Measurements from ENCODE around the gene CPA2. TPM values are rescaled to one million over a fixed set of nuclear protein-coding genes. Genes with fewer than 3 reads are reported as not detected.

Gene CPA2
- polyA plus RNA-seq, 1 donor (not counting 4 experiments of a cell fraction or from before 2014, with no cell fraction given) = 0.33 TPM

DNA sequence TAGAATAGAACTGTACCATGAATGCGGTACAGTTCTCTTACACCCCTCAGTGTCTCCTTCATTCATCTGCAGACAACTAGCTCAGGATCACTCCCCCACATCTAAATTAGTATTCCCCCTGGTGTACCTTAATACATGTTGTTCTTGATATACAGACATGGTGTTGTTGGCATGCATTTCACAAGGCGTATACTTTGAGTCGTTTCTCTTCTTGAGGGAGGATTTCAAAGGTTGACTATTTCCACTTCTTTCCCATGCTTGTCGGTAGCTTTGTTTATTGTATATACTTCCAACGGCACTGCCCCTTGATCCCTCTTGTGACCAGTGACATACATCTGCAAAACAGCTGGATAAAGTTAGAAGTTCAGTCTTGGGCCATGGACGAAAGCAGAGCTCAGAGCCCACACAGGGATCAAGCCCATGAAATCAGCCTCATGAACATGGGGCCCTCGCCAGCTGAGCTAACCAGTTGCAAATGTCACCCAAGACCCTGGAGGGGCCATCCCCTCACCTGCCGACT lies 34.9 kb downstream of the CPA2 start:
- H3K79me2 ChIP-seq (ENCODE audit: control insufficient read depth, insufficient read depth, low read length) = peaks cover 5% of the 10 kb centered on the region
- no peak overlapping the region for H3K9ac ChIP-seq (ENCODE audit: control insufficient read depth, extremely low read depth, insufficient read depth, low read length)
- no peaks in the 10 kb centered on the region for H3K9me3 ChIP-seq (ENCODE audit: control insufficient read depth, low read depth, low read length)
- H3K27me3 ChIP-seq (ENCODE audit: control insufficient read depth, extremely low read depth, insufficient read depth, low read length) = no peaks in the 10 kb centered on the region
- DNase-seq (ENCODE audit: low read depth, low spot score) (no peak), FAIRE-seq (no peak)
- H3K36me3 ChIP-seq (ENCODE audit: control insufficient read depth in 2 of 2, extremely low read depth in 1 of 2, insufficient read depth in 2 of 2, low read length in 2 of 2) = peaks cover 53% of the 10 kb centered on the region in 2 experiments
- H3K4me3 ChIP-seq (ENCODE audit: control insufficient read depth in 2 of 3, extremely low read depth in 1 of 3, insufficient read depth in 2 of 3, low read depth in 1 of 3, low read length in 3 of 3) = no peak overlapping the region
- dilution Hi-C loops (cut with MboI; ENCODE audit: extremely low pct_ligation_motif_present, low sequenced_read_pairs) = no loop called here
- no peaks in the 10 kb centered on the region for H3K4me1 ChIP-seq (ENCODE audit: control insufficient read depth, extremely low read depth, insufficient read depth, low read length)
- H2AFZ ChIP-seq (ENCODE audit: control insufficient read depth, low read length) = no peak overlapping the region
- H3K27ac ChIP-seq (ENCODE audit: control insufficient read depth, insufficient read depth, low read length) = no peak overlapping the region
- H4K20me1 ChIP-seq (ENCODE audit: control insufficient read depth, extremely low read depth, insufficient read depth, low read length) = peaks cover 3% of the 10 kb centered on the region
- H3K4me2 ChIP-seq (ENCODE audit: control insufficient read depth, extremely low read depth, insufficient read depth, low read depth, low read length) = no peak overlapping the region
- no peak for TF ChIP-seq EZH2 (IDR thresholded peaks at IDR 0.05; ENCODE audit: low read length)
- TF ChIP-seq, protein P1, sequence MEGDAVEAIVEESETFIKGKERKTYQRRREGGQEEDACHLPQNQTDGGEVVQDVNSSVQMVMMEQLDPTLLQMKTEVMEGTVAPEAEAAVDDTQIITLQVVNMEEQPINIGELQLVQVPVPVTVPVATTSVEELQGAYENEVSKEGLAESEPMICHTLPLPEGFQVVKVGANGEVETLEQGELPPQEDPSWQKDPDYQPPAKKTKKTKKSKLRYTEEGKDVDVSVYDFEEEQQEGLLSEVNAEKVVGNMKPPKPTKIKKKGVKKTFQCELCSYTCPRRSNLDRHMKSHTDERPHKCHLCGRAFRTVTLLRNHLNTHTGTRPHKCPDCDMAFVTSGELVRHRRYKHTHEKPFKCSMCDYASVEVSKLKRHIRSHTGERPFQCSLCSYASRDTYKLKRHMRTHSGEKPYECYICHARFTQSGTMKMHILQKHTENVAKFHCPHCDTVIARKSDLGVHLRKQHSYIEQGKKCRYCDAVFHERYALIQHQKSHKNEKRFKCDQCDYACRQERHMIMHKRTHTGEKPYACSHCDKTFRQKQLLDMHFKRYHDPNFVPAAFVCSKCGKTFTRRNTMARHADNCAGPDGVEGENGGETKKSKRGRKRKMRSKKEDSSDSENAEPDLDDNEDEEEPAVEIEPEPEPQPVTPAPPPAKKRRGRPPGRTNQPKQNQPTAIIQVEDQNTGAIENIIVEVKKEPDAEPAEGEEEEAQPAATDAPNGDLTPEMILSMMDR (optimal IDR thresholded peaks at IDR 0.05 in 1 of 3, IDR thresholded peaks at IDR 0.05 in 1 of 3, conservative IDR thresholded peaks at IDR 0.05 in 1 of 3; ENCODE audit: extremely low read depth in 1 of 3, insufficient read depth in 2 of 3, low read length in 3 of 3) = no peak
- H3K9me1 ChIP-seq (ENCODE audit: control insufficient read depth, extremely low read depth, insufficient read depth, low read length) = no peaks in the 10 kb centered on the region

DNA sequence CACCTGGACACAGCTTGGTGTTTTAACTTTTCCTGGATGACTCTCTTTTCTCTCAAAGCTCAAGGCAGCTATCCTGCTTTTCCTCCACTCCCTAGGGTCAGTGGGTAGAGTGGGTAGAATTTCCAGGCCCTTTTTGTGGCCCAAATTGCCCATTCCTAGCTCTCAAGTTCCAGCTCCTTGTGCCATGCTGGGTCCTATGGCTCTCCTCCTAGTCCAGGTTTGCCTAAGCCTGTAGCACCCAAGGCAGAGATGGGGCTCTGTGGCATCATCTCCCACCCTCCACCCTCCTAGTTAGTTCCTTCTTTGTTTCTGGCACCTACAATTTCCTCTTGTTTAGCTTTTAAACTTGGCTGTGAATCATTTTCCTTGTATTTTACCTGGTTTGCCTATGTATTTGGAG lies 36.0 kb downstream of the CPA2 start:
- Histone ChIP-seq H2AFZ (ENCODE audit: control insufficient read depth, low read length) (no peak overlapping the region), H3K9ac (ENCODE audit: control insufficient read depth, extremely low read depth, insufficient read depth, low read length) (no peak overlapping the region), H3K36me3 (ENCODE audit: control insufficient read depth in 2 of 2, extremely low read depth in 1 of 2, insufficient read depth in 2 of 2, low read length in 2 of 2) (peaks cover 49 to 50% of the 10 kb centered on the region in 2 experiments), H4K20me1 (ENCODE audit: control insufficient read depth, extremely low read depth, insufficient read depth, low read length) (no peaks in the 10 kb centered on the region), H3K79me2 (ENCODE audit: control insufficient read depth, insufficient read depth, low read length) (no peaks in the 10 kb centered on the region), H3K9me1 (ENCODE audit: control insufficient read depth, extremely low read depth, insufficient read depth, low read length) (no peaks in the 10 kb centered on the region), H3K4me2 (ENCODE audit: control insufficient read depth, extremely low read depth, insufficient read depth, low read depth, low read length) (no peak overlapping the region), H3K4me3 (ENCODE audit: control insufficient read depth in 2 of 3, extremely low read depth in 1 of 3, insufficient read depth in 2 of 3, low read depth in 1 of 3, low read length in 3 of 3) (no peak overlapping the region), H3K9me3 (ENCODE audit: control insufficient read depth, low read depth, low read length) (no peaks in the 10 kb centered on the region), H3K27ac (ENCODE audit: control insufficient read depth, insufficient read depth, low read length) (no peak overlapping the region), H3K4me1 (ENCODE audit: control insufficient read depth, extremely low read depth, insufficient read depth, low read length) (no peaks in the 10 kb centered on the region), H3K27me3 (ENCODE audit: control insufficient read depth, extremely low read depth, insufficient read depth, low read length) (no peaks in the 10 kb centered on the region)
- TF ChIP-seq, protein P1 (optimal IDR thresholded peaks at IDR 0.05 in 1 of 3, IDR thresholded peaks at IDR 0.05 in 1 of 3, conservative IDR thresholded peaks at IDR 0.05 in 1 of 3; ENCODE audit: extremely low read depth in 1 of 3, insufficient read depth in 2 of 3, low read length in 3 of 3) = no peak
- TF ChIP-seq EZH2 (IDR thresholded peaks at IDR 0.05; ENCODE audit: low read length) = no peak
- no peak for FAIRE-seq
- DNase-seq (ENCODE audit: low read depth, low spot score) = no peak
- dilution Hi-C loops (cut with MboI; ENCODE audit: extremely low pct_ligation_motif_present, low sequenced_read_pairs) = no loop called here

All from keratinocyte (primary cell).